ENCODE results near the gene PARD3.

- TF ChIP-seq EZH2 (IDR thresholded peaks at IDR 0.05; ENCODE audit: low read length, unreplicated experiment), result no peak
- TF ChIP-seq CTCF (conservative IDR thresholded peaks at IDR 0.05; ENCODE audit: low read depth, low read length), result no peak
These were observed 693.1 kb downstream of the PARD3 start for GRCh38 chr10:34121781-34122622.
